Testis (tissue), 2 donors: ENCODE results near the gene C3orf20.

Experiments
- CTCF ChIP-seq, 3 experiments: fragments of 450-650 bp in 2 of 3; fragments of 200-600 bp in 1 of 3; sonication (generic) in 1 of 3; IDR thresholded peaks; one replicate each; pipeline ENCODE4 v1.5.1; 2016 to 2019; ENCODE audit warnings: antibody characterized with exemption in 3 of 3, mild to moderate bottlenecking in 2 of 3, moderate library complexity in 1 of 3
- POLR2A ChIP-seq: fragments of 450-650 bp; IDR thresholded peaks from one replicate; pipeline ENCODE4 v1.6.1; 2017; ENCODE audit warnings: antibody characterized with exemption, mild to moderate bottlenecking, moderate library complexity

GRCh38 chr3:14821151-14821550 lies 146.2 kb downstream of the C3orf20 start:
- TF ChIP-seq CTCF (IDR thresholded peaks at IDR 0.05) (no peak), POLR2A (no peak)
